H1 (cell line): Measurements from ENCODE around the gene ABCA1. TPM values are rescaled to one million over a fixed set of nuclear protein-coding genes. Genes with fewer than 3 reads are reported as not detected.

Source experiments
- CTCF ChIA-PET: fragments of 300-600 bp; sonication (Branson Sonifier 250); formaldehyde crosslinking; loops from one replicate; lab custom pipeline; 2021; ENCODE audit not compliant: partially characterized antibody; lab: Charles Lee
- POLR2A ChIA-PET: fragments of 300-600 bp; sonication (Branson Sonifier 250); formaldehyde crosslinking; loops from one replicate; lab custom pipeline; 2021; ENCODE audit warnings: inconsistent platforms; ENCODE audit not compliant: partially characterized antibody; lab: Charles Lee
- DNase-seq, 2 experiments: peaks; one replicate each; pipeline versions ENCODE4 v3.0.0 to v3.0.0-alpha.2; 2010 to 2022; ENCODE audit warnings: low spot score in 2 of 2, low read depth in 1 of 2, mixed read lengths in 1 of 2
- FAIRE-seq: peaks from 2 replicates; lab custom pipeline; 2011; peaks lifted over from hg19 to GRCh38; lab: Jason Lieb, UNC
- H2AFZ ChIP-seq: 2 replicates; pipeline ENCODE4 v1.8.1; 2012; ENCODE audit warnings: low read length, inconsistent platforms
- H2AK5ac ChIP-seq: 2 replicates; pipeline ENCODE4 v1.6.1; 2013; ENCODE audit warnings: low read depth, low read length
- H2BK120ac ChIP-seq: replicated peaks from 2 replicates; pipeline ENCODE3; 2013; ENCODE audit warnings: low read depth, low read length, inconsistent platforms
- H2BK12ac ChIP-seq: 2 replicates; pipeline ENCODE4 v1.6.1; 2013; ENCODE audit warnings: low read depth, low read length
- H2BK15ac ChIP-seq: 2 replicates; pipeline ENCODE4 v1.6.1; 2013; ENCODE audit warnings: low read length
- H2BK20ac ChIP-seq: 2 replicates; pipeline ENCODE4 v1.6.1; 2013; ENCODE audit warnings: low read length
- H2BK5ac ChIP-seq: 2 replicates; pipeline ENCODE4 v1.6.1; 2013; ENCODE audit warnings: low read depth, low read length
- H3K14ac ChIP-seq: 2 replicates; pipeline ENCODE4 v1.6.1; 2013; ENCODE audit warnings: inconsistent platforms; ENCODE audit not compliant: insufficient read length
- H3K18ac ChIP-seq: 2 replicates; pipeline ENCODE4 v1.6.1; 2013; ENCODE audit warnings: low read length; ENCODE audit errors: extremely low read depth
- H3K23ac ChIP-seq: 2 replicates; pipeline ENCODE4 v1.6.1; 2013; ENCODE audit warnings: inconsistent platforms; ENCODE audit not compliant: insufficient read length
- H3K23me2 ChIP-seq: 2 replicates; pipeline ENCODE4 v1.6.1; 2013; ENCODE audit warnings: low read depth, low read length
- H3K27ac ChIP-seq: 2 replicates; pipeline ENCODE4 v1.6.1; 2011; ENCODE audit warnings: low read depth, low read length, inconsistent platforms
- H3K27me3 ChIP-seq, 4 experiments: replicated peaks in 1 of 4; 1 replicate in 1 of 4; 2 replicates in 3 of 4; pipeline versions ENCODE4 v1.6.1 to v1.8.1; 2011 to 2013; ENCODE audit warnings: low read length in 3 of 4, mild to moderate bottlenecking in 3 of 4, inconsistent platforms in 2 of 4, mixed read lengths in 2 of 4, moderate library complexity in 1 of 4; ENCODE audit not compliant: control insufficient read depth in 3 of 4, insufficient read depth in 3 of 4; ENCODE audit errors: extremely low read depth in 1 of 4
- H3K36me3 ChIP-seq, 4 experiments: 2 replicates each; pipeline versions ENCODE4 v1.6.1 to v1.8.1; 2011 to 2013; ENCODE audit warnings: mild to moderate bottlenecking in 4 of 4, low read length in 3 of 4, moderate library complexity in 2 of 4, control low read depth in 1 of 4, inconsistent platforms in 1 of 4; ENCODE audit not compliant: insufficient read depth in 4 of 4, control insufficient read depth in 2 of 4
- H3K4ac ChIP-seq: replicated peaks from 2 replicates; pipeline ENCODE3; 2013; ENCODE audit warnings: low read length, low read depth, mixed read lengths, inconsistent platforms; ENCODE audit not compliant: insufficient read length
- H3K4me1 ChIP-seq, 4 experiments: replicated peaks in 1 of 4; 1 replicate in 1 of 4; 2 replicates in 3 of 4; pipeline versions ENCODE4 v1.6.1 to v1.8.1; 2011 to 2013; ENCODE audit warnings: low read length in 3 of 4, inconsistent platforms in 2 of 4, mixed read lengths in 1 of 4; ENCODE audit not compliant: insufficient read depth in 4 of 4, control insufficient read depth in 3 of 4
- H3K4me2 ChIP-seq, 2 experiments: 2 replicates each; pipeline versions ENCODE4 v1.6.1 to v1.8.1; 2011 to 2013; ENCODE audit warnings: low read depth in 2 of 2, low read length in 2 of 2, control low read depth in 1 of 2, inconsistent platforms in 1 of 2, mild to moderate bottlenecking in 1 of 2; ENCODE audit not compliant: insufficient read depth in 1 of 2
- H3K4me3 ChIP-seq, 4 experiments: fragments of 200-600, 300-600 bp in 1 of 4; sonication (generic), shearing (Covaris generic), sonication (Bioruptor Twin) in 1 of 4; 2 replicates each; pipeline versions ENCODE4 v1.5.1 to v1.8.1; 2011 to 2016; ENCODE audit warnings: low read length in 4 of 4, low read depth in 3 of 4, control low read depth in 2 of 4, inconsistent platforms in 2 of 4, mild to moderate bottlenecking in 2 of 4, mixed read lengths in 1 of 4, moderate library complexity in 1 of 4; ENCODE audit not compliant: insufficient read depth in 2 of 4; ENCODE audit errors: extremely low read depth in 1 of 4
- H3K56ac ChIP-seq: replicated peaks from 2 replicates; pipeline ENCODE3; 2013; ENCODE audit warnings: low read depth, mild to moderate bottlenecking, mixed read lengths, low read length, inconsistent platforms; ENCODE audit not compliant: insufficient read length
- H3K79me1 ChIP-seq: 2 replicates; pipeline ENCODE4 v1.6.1; 2013; ENCODE audit warnings: low read depth, low read length, control low read depth
- H3K79me2 ChIP-seq, 2 experiments: 2 replicates each; pipeline versions ENCODE4 v1.6.1 to v1.8.1; 2012 to 2013; ENCODE audit warnings: low read length in 2 of 2, mild to moderate bottlenecking in 2 of 2, inconsistent platforms in 1 of 2; ENCODE audit not compliant: insufficient read depth in 2 of 2, control insufficient read depth in 1 of 2
- H3K9ac ChIP-seq, 4 experiments: replicated peaks in 1 of 4; 1 replicate in 1 of 4; 2 replicates in 3 of 4; pipeline versions ENCODE4 v1.6.1 to v1.8.1; 2011 to 2013; ENCODE audit warnings: low read depth in 3 of 4, low read length in 3 of 4, control low read depth in 2 of 4, mild to moderate bottlenecking in 2 of 4, moderate library complexity in 2 of 4, inconsistent platforms in 1 of 4; ENCODE audit errors: extremely low read depth in 1 of 4
- H3K9me3 ChIP-seq, 2 experiments: 2 replicates each; pipeline versions ENCODE4 v1.6.1 to v1.8.1; 2012 to 2013; ENCODE audit warnings: mild to moderate bottlenecking in 2 of 2, moderate library complexity in 2 of 2, control low read depth in 1 of 2, inconsistent platforms in 1 of 2, low read depth in 1 of 2, low read length in 1 of 2, mixed read lengths in 1 of 2; ENCODE audit not compliant: insufficient read depth in 2 of 2
- H4K20me1 ChIP-seq, 2 experiments: replicated peaks in 1 of 2; 2 replicates each; pipeline versions ENCODE3 to v1.8.1; 2011 to 2013; ENCODE audit warnings: inconsistent platforms in 2 of 2, low read length in 2 of 2, mild to moderate bottlenecking in 1 of 2; ENCODE audit not compliant: insufficient read depth in 2 of 2, control insufficient read depth in 1 of 2
- H4K5ac ChIP-seq: 2 replicates; pipeline ENCODE4 v1.6.1; 2013; ENCODE audit warnings: low read length, low read depth, mixed read lengths, inconsistent platforms; ENCODE audit not compliant: insufficient read length
- H4K8ac ChIP-seq: 2 replicates; pipeline ENCODE4 v1.8.0; 2013; ENCODE audit warnings: mild to moderate bottlenecking, moderate library complexity, low read length, inconsistent platforms; ENCODE audit not compliant: insufficient read depth; ENCODE audit errors: extremely low read depth
- H4K91ac ChIP-seq: replicated peaks from 2 replicates; pipeline ENCODE3; 2013; ENCODE audit warnings: low read length, mixed read lengths, inconsistent platforms; ENCODE audit not compliant: insufficient read length
- ASH2L ChIP-seq: fragments of 200-600, 300-600 bp; sonication (generic); IDR thresholded peaks from one replicate; pipeline ENCODE4 v1.7.1; 2017; ENCODE audit warnings: low read length
- EP300 ChIP-seq, 2 experiments: IDR thresholded peaks; 1 replicate in 1 of 2; 2 replicates in 1 of 2; pipeline ENCODE4 v1.6.1; 2011 to 2012; ENCODE audit warnings: low read depth in 2 of 2, low read length in 2 of 2, mild to moderate bottlenecking in 2 of 2, borderline replicate concordance in 1 of 2, inconsistent platforms in 1 of 2, moderate library complexity in 1 of 2
- EZH2 ChIP-seq: fragments of 200-600 bp; sonication (generic); IDR thresholded peaks from 2 replicates; pipeline ENCODE4 v1.7.1; 2012; ENCODE audit warnings: low read depth, mild to moderate bottlenecking, moderate library complexity, low read length, inconsistent platforms; ENCODE audit not compliant: severe bottlenecking
- HDAC6 ChIP-seq: IDR thresholded peaks from one replicate; pipeline ENCODE4 v1.7.1; 2012; ENCODE audit warnings: low read depth, mild to moderate bottlenecking, inconsistent platforms, low read length, moderate library complexity
- NANOG ChIP-seq: IDR thresholded peaks from 2 replicates; pipeline ENCODE4 v1.6.1; 2011; ENCODE audit warnings: low read length, low read depth, mild to moderate bottlenecking, inconsistent platforms; ENCODE audit not compliant: insufficient read depth, poor library complexity, severe bottlenecking
- RBBP5 ChIP-seq: IDR thresholded peaks from 2 replicates; pipeline ENCODE4 v1.7.1; 2012; ENCODE audit warnings: low read depth, mild to moderate bottlenecking, inconsistent platforms, low read length, moderate library complexity, borderline replicate concordance
- SAP30 ChIP-seq: fragments of 300-600 bp; sonication (generic); IDR thresholded peaks from 2 replicates; pipeline ENCODE4 v1.7.1; 2012; ENCODE audit warnings: low read length, moderate library complexity, mild to moderate bottlenecking, inconsistent platforms; ENCODE audit not compliant: insufficient read depth, insufficient replicate concordance
- YY1 ChIP-seq: IDR thresholded peaks from 2 replicates; pipeline ENCODE4 v1.6.1; 2011; ENCODE audit warnings: low read depth, mild to moderate bottlenecking, low read length
- WGBS, 2 experiments: shearing (Covaris generic) in 1 of 2; methylation state at CpG; one replicate each; pipeline versions ENCODE4 v1.1.6 to v1.1.7; 2013 to 2015; ENCODE audit warnings: low lambda C conversion rate in 2 of 2, mixed read lengths in 2 of 2, inconsistent platforms in 1 of 2, low coverage in 1 of 2, missing lambda C conversion rate in 1 of 2; ENCODE audit not compliant: insufficient replicate concordance in 2 of 2, insufficient coverage in 1 of 2, insufficient read length in 1 of 2; ENCODE audit errors: extremely low coverage in 1 of 2, missing lambda C conversion rate in 1 of 2; 5-methylcytosine and 5-hydroxymethylcytosine counted together
- polyA plus RNA-seq, 7 experiments: library from polyadenylated mRNA; depleted of rRNA in 3 of 7; stranded (reverse) in 5 of 7; unstranded in 2 of 7; fragments of >200 nt in 5 of 7; fragments of 200-250 nt in 2 of 7; gene quantifications; 1 replicate in 5 of 7; 2 replicates in 1 of 7; 4 replicates in 1 of 7; pipeline versions ENCODE4 v1.2.1 to v1.2.3, GENCODE V29; 2011 to 2013; ENCODE audit warnings: missing spikeins in 2 of 7, mixed read lengths in 2 of 7
- total RNA-seq: library from RNA; stranded (reverse); fragmentation: NEBNext Ultra II Directional; extraction: Animal tissue kit (Norgen Biotek cat#: 25700); gene quantifications from 2 replicates; pipeline ENCODE4 v1.2.1, GENCODE V29; 2021
- TF ChIP-seq, protein P1 (sequence below): IDR thresholded peaks from 2 replicates; pipeline ENCODE4 v1.6.1; 2012; ENCODE audit warnings: inconsistent platforms

ABCA1 gene
- total and polyA plus RNA-seq, 2 of the 8 experiments (the other 6 are each of a cell fraction or from before 2014, with no cell fraction given) = 6.9 to 7.8 TPM

DNA sequence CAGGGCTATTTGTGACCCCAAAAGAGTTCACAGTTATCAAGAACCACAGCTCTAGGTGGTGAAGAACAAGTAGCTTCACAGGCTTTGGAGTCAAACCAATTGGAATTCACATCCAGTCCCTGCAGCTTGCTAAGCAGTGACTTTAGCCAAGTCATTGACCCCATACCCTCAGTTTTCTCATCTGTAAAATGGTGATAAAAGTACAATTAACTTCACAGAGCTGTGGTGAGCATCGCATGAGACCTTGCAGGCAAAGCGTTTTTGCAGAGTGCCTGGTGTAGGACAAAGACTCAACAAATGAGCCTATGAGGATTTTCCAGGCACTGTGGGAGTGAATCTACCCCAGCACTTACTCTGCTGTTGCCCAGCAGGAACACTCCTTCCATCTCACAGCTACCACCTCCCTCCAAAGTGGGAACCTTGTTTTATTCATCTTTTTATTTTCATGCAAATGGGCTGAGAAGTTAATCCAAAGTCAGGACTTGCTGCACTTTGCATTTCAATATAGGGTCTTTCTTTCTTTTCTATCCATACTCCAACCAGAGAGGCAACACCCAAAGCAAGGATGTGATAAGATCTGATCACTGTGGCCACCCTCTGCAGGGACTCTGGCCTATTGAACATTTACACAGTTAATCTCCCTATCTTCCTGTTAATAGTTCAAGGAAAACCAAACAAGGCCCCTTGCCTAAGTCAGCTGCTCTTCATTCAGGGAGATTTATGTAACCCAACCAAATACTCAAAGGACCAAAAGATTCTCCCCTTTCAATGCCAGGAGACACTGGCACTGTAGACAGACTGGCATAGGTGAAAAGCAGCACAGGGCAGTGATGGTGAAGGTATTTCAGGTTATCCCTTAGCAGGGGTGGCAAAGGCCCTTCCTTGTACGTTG is 41.9 kb downstream of the ABCA1 start:
- no peak overlapping the region for H3K56ac ChIP-seq
- DNase-seq (peak in 1 of 2 experiments; percentile 64), FAIRE-seq (peak; percentile 36)
- no peaks in the 10 kb centered on the region for H3K23me2 ChIP-seq
- H4K5ac ChIP-seq = peak overlapping the region; percentile 36
- peak overlapping the region; percentile 91 for H2BK20ac ChIP-seq
- no peaks in the 10 kb centered on the region for H3K79me2 ChIP-seq
- no peak overlapping the region for H2AFZ ChIP-seq
- ChIA-PET CTCF (interaction anchor here (0.6 to 2.2 kb wide), 6 partner anchors 22 to 529 kb away, joined by 3 to 13 read pairs (median 4); no protein-coding TSS in a partner anchor), POLR2A (interaction anchor here (0.7 to 1.7 kb wide), 7 partner anchors 9 to 46 kb away, joined by 3 to 6 read pairs (median 4); no protein-coding TSS in a partner anchor)
- peak overlapping the region in 1 of 4 experiments; percentile 8; a peak in 1 of 8 replicates for H3K4me3 ChIP-seq
- no peak overlapping the region for H3K14ac ChIP-seq
- no peaks in the 10 kb centered on the region for H3K27me3 ChIP-seq
- H2BK15ac ChIP-seq = no peak overlapping the region
- H2BK5ac ChIP-seq = peak overlapping the region; percentile 97; the same call in 1 of the 2 replicates
- no peaks in the 10 kb centered on the region for H4K20me1 ChIP-seq
- H3K79me1 ChIP-seq = no peaks in the 10 kb centered on the region
- peak overlapping the region in 1 of 4 experiments; percentile 65; a peak in 1 of 7 replicates for H3K9ac ChIP-seq
- H2AK5ac ChIP-seq = peak overlapping the region; percentile 92; the same call in 1 of the 2 replicates
- peak overlapping the region; percentile 93 for H2BK120ac ChIP-seq
- H4K8ac ChIP-seq = no peak overlapping the region
- peaks cover 4 to 34% (median 26%) of the 10 kb centered on the region in 4 experiments for H3K4me1 ChIP-seq
- H3K4ac ChIP-seq = peak overlapping the region; percentile 41
- H3K36me3 ChIP-seq = peaks cover 0 to 13% (median 1%) of the 10 kb centered on the region in 4 experiments; a peak in 1 of 8 replicates
- H3K27ac ChIP-seq = no peak overlapping the region
- H3K18ac ChIP-seq = peak overlapping the region; percentile 86
- peak overlapping the region; percentile 38 to 66 for H3K4me2 ChIP-seq
- H3K9me3 ChIP-seq = no peaks in the 10 kb centered on the region
- peak overlapping the region; percentile 98 for H2BK12ac ChIP-seq
- WGBS, 2 experiments = 17% methylated on average over 3 of the region's 3 CpGs; no CpG with 5 or more reads in 1 of the 2 experiments
- H4K91ac ChIP-seq = peak overlapping the region; percentile 88
- no peak overlapping the region for H3K23ac ChIP-seq
- TF ChIP-seq YY1 = no peak; the same call in 1 of the 2 replicates
- TF ChIP-seq HDAC6 = no peak
- no peak for TF ChIP-seq EZH2
- TF ChIP-seq RBBP5 = no peak
- TF ChIP-seq EP300 (IDR thresholded peaks at IDR 0.05; ENCODE audit: borderline replicate concordance in 1 of 2, low read depth in 2 of 2, low read length in 2 of 2) = peak in 1 of 2 experiments; percentile 53; a peak in 1 of 3 replicates
- TF ChIP-seq, protein P1, sequence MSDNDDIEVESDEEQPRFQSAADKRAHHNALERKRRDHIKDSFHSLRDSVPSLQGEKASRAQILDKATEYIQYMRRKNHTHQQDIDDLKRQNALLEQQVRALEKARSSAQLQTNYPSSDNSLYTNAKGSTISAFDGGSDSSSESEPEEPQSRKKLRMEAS = peak; percentile 45; the same call in 1 of the 2 replicates
- TF ChIP-seq ASH2L = no peak
- TF ChIP-seq SAP30 = no peak
- TF ChIP-seq NANOG = peak; percentile 88
